GM21529 (cell line): ENCODE data around the gene HAPSTR1.
"Not testable (repeated sequence)": the region's sequence is repeated elsewhere in the genome, so short reads cannot be mapped to it uniquely, and the experiment has no call there.

Experiments used
- ATAC-seq: cut with Tn5 transposase; IDR thresholded peaks from one replicate; pipeline ENCODE4 v1.9.1; 2021; ENCODE audit not compliant: unreplicated experiment

The HAPSTR1 gene

DNA sequence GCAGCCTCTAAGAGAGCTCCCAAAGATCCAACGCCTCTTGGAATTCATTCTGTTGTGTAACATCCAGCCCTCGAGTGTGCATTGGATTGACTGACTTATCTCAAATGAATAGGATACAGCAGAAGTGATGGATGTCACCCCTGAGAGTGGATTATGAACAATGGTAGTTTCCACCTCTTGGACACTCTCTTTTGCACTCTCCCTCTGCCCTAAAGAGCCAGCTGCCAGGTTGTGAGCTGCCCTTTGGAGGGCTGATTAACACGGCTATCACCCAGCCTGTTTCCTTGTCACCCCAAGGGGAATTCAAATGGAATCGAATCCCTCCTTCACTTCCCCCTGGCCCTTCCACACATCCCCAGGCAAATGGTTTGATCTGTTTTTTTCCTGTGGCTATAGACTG lies 21.2 kb upstream of the HAPSTR1 start:
- no peak for ATAC-seq

DNA sequence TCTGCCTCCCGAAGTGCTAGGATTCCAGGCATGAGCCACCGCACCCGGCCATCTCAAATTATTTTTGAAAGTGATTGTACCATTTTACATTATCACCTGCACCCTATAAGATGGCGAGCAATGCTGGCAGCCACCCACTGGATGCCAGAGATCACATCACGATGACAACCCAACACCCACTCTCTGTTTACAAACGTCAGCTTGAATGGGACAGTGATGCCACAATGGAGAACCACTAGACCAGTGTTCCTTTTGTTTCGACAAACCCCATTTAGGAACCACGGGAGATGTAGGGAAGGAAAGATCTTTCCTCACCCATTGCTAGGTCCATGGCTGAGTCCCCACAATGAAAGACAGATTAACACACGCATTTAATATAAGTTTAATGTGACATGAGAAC lies 20.1 kb upstream of the HAPSTR1 start:
- ATAC-seq, result no peak

DNA sequence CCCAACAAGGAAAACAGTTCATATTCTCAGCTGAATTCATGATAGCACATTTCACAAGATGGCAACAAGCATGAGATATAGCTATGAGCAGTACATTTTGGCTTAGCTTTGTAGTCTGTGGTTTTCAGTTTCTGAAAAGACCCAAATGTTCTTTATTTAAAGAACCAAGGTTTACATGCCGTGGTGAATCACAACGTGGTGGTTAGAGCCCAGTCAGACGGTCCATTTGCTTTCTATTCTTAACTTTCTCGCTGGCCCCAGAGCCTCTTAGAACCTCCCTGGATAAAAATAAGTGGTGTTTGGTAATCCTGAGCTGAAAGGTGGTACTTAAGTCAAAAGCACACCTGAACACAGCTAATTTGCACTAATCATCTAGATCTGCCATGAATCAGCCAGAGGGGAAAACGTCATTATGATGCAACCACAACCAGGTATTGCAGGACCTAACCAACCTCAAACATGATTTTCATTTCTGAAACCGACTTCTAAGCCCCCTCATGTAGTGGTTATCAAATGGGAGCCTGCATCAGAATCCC lies 18.6 kb upstream of the HAPSTR1 start:
- ATAC-seq, result no peak

DNA sequence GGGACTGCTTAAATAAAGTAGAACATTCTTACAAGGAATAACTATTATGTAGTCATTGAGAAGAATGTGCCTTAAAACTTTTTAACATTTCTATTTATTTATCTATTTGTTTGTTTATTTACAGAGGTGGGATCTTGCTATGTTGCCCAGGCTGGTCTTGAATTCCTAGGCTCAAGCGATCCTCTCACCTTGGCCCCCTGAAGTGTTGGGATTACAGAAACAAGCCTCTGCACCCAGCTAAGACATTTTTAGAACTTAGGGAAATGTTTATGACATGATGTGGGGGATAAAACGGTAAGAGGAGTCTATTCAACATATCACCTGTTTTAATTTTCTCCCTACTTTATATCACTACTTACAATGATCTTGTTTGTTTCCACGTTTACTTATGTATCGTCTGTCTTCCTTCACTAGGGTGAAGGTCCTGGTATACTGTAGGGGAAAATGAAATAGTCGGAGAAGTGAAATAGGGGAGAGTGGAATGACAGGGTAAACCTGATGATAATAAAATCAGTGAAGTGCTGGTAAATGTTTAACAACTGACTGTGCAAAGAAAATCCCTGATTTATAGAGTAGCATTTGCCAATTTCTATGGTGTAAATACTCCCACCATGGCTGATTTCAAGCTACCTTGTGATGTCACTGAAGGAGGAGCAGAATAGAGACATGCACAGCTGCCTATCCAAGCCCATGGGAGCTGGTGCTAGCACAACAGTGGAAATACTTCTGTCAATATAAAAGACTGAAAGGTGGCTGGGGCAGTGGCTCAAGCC lies 16.0 kb upstream of the HAPSTR1 start:
- ATAC-seq, result no peak

DNA sequence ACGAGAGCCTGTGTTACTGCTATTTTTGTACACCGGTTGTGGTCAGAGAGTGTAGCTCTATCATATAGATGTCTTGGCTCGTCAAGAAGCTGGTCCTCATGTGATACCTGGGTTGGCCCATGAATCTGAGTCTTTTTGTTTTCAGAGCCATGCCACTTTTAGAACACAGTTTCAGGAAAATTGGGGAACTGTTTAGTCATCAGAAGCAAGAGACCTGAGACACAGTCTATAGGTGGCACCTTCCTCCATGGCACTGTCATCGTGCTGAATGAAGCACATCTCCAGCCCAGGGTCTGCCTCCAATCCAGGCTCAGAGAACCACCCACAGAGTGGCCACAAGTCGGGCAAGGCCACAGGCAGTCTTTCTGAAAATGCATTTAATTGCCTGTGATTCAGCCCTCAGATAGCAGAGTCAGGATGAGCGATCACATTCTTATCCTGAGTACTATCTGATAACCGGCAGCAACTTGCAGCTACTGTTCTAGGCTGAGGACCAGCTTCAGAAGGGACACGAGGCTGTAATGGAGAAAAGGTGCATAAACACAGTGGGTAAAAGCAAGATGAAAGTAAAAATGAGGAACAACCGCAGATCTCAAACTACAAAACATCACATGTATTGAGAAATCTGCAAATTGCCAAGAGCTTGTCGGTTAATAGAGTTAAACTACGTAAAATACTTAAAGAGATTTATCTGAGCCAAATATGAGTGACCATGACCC lies 14.2 kb upstream of the HAPSTR1 start:
- ATAC-seq, result no peak

DNA sequence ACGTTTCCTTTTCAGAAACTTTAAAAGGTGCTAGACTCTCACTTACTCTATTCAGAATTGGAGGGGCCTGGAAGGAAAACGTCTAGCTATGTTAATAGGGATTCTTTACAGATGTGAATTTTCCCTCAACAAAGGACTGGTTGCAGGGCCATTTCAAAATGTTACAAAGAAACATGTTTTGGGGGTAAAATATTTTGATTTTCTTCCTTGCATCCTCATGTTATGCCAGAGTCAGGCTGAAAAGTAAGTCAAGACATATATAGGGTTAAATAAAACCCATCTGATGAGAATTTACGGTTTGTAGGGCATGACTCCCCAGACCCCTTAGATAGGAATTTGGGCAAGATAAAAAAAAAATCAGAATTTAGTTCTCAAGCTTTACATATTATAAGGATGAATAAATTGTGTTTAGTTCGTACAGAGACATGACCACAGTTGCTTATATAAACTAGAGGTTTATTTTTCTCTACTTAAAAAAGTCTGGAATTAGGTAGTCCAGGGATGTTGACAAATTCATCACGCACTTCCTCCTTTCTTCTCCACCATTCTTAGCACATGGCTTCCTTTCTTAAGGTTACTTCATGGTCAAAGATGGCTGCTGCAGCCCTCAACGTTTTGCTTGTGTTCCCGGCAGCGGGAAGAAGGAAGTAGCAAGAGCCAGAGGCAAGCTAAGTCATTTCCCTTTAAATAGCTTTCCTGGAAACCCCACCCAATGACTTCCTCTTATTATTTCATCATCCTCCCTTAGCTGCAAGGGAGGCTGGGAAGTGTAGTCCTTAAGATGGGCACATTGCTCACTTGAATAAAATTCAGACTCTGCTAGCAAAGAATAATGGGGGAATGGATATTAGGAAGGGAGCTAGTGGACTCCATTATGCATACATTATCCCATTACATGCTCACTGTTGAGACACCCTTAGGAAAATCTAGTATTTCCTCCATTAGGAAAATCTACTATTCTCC lies 12.7 kb upstream of the HAPSTR1 start:
- ATAC-seq, result peak; percentile 69

DNA sequence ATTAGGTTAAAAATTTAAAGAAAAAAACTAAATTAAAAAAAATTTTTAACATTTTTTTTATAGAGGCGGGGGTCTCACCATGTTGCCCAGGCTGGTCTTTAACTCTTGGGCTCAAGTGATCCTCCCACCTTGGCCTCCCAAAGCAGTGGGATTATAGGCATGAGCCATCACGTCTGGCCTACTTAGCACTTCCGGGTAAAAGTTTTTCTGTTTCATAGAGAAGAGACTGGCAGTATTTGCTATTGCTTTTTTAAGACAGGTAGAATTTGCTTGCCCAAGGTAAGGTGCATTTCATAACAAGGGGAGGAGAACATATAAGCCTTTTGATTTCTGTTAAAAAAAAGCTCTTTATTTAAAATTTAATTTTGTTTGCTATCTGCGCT lies 12.0 kb upstream of the HAPSTR1 start:
- no peak for ATAC-seq

DNA sequence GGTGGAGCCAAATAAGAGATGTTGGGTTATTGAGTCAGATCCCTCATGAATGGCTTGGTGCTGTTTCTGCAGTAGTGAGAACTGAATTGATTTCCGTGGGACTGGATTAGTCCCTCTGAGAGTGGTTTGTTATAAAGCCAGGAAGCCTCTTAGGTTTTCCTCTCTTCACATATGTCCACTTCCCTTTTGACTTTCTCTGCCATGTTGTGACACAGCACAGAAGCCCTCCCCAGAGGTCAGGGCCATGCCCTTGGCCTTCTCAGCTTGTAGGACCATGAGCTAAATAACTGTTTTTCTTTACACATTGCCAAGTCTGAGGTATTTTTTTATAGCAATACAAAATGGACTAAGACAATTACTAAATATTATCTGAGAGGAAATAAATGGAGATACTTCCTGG lies 10.3 kb upstream of the HAPSTR1 start:
- ATAC-seq, result no peak

DNA sequence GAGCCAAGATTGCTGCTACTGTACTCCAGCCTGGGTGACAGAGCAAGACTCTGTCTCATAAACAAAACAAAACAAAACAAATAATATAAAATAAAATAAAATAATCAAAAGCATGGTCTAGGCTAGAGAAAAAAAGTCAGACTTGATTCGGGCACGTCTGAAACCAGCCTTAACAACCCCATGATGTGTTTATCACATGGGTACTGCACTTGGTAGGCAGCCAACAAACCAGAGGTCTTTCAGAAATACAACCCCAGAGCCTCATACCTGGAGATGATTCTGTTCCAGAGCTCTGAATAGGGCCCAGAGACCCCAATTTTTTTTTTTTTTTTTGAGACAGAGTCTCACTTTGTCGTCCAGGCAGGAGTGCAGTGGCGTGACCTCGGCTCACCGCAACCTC lies 9.6 kb upstream of the HAPSTR1 start:
- no peak for ATAC-seq

DNA sequence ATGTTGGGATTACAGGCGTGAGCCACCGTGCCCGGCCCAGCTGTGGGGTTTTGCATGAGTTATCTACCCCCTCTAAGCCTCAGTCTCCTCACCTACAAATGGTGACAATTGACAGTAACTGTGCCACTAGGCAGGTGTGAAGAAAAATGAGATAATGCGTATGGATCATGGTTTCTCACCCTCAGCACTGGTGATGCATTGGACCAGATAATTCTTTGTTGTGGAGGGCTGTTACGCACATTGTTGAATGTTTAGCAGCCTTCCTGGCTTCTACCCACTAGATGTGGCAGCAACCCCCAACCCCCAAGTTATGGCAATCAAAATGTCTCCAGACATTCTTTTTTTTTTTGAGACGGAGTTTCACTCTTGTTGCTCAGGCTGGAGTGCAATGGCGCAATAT lies 9.0 kb upstream of the HAPSTR1 start:
- ATAC-seq, result no peak

DNA sequence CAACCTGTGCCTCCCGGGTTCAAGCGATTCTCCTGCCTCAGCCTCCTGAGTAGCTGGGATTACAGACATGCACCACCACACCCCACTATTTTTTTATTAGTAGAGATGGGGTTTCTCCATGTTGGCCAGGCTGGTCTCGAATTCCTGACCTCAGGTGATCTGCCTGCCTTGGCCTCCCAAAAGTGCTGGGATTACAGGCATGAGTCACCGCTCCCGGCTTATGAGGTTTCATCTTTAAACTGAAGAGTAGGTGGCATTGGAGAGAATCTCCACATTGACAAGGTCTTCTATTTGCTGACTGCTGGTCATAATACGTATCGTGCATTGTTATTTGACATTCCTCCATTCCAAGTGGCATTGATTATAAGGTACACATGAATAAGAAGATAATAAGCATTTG lies 3.7 kb upstream of the HAPSTR1 start:
- ATAC-seq, result not testable (repeated sequence)

DNA sequence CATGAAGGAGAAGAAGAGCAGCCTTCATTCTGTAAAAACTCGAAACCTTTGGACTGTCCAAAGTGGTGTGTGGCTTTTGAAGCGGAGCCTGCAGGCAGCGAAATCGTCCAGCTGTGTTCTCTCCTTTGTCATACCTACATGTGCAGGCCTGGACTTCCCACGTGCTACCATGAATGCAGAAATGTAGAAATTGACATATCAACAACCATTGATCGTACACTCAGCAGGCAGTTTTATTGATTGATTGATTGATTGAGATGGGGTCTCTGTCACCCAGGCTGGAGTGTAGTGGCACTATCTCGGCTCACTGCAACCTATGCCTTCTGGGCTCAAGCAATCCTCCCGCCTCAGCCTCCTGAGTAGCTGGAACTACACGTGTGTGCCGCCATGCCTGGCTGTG lies 2.6 kb upstream of the HAPSTR1 start:
- ATAC-seq, result no peak

DNA sequence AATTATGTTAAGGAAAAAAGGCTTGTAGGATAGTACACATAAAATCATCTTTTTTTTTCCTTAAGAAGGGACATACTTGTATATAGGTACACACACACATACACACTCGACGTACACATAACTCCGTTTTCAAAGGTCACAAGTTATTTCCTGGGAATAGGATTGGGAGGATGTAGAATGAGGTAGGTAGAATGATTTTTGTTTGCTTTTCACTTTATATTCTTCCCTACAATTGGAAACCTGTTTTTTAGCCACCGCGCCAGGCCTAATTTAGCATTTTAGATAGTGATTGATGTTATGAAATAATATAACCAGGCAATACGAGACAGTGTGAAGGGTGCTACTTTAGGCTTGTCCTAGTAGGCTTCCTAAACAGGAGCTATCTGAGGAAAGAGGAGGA lies 1.8 kb upstream of the HAPSTR1 start:
- no peak for ATAC-seq

DNA sequence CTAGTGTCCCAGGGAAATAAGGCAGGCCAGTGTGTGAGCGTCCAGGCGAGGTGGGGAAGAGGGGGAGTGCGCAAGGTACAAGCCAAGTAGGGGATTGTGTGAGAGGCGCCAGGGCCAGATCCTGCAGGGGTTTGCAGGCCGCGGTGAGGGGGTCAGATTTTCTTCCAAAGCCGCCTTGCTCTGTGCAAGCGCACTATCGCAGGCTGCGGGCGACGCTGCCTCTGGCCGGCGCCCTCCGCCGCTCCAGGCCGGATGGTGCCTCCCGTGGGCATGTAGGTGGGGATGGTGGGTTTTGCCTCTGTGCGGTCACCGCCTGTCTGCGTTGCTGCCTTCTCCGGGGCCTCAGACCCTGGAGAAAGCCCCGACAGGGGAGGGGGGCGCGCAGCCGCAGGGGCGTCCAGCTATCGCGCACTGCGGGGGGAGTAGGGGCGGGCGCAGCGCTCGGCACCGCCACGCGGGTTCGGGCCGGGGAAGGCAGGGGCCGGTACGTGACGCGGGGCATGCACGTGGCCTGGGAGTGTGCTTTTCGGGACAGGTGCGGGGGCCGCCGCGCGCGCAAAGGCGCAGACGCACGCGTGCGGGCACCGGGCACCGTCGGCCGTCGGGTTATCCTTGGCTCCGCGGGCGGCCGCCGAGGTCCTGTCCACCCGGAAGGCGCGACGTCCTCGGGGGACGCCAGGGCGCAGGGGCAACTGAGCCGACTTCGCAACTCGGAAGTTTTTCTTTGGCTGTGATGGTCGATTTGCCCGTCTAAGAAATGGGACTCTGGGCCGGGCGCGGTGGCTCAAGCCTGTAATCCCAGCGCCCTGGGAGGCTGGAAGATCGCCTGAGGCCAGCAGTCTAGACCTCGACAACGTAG lies 1.1 kb upstream of the HAPSTR1 start:
- no peak for ATAC-seq

DNA sequence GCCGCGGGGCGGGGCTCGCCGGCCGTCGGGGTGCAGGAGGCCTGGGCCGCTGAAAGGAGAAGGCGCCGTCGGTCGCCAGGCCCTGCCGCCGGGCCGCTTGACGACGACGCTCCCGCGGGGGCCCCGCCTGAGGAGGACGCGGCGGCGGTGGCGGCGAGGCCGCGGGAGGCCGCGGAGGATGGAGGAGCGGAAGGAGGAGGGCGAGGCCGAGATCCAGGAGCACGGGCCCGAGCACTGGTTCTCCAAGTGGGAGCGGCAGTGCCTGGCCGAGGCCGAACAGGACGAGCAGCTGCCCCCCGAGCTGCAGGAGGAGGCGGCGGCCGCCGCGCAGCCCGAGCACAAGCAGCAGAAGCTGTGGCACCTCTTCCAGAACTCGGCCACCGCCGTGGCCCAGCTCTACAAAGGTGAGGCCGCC lies 430 bp downstream of the HAPSTR1 start:
- peak; percentile 19 for ATAC-seq

DNA sequence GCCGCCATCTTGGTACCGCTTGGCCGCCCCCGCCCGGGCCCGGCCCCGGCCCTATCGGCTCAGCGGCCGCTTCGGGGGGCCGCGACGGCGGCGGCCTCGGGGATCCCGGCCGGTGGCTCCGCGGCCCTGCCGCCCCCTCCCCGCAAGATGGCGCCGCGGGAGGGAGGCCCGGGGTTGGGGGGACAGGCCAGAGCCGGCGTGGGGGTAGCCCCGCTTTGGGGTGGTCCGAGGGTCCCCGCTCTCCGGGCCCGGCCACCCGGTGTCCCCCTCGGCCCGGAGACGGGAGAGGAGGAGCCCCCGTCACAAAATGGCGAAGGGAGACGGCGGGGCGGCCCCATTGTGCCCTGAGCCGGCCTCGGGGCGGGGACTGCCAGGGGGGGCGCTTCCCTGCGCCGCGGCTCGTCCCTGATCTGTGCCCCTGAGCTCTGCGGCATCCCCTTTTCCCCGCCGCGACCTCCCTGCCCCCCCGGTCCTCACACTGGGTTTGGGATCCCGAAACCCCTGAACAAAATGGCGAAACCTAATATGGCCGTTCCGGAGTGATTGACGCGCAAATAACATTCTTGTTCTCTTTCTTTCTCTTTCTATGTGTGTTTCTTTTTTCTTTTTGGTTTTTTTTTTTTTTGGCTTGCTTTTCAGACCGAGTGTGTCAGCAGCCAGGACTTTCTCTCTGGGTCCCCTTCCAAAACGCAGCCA lies 986 bp downstream of the HAPSTR1 start:
- peak; percentile 8 for ATAC-seq

DNA sequence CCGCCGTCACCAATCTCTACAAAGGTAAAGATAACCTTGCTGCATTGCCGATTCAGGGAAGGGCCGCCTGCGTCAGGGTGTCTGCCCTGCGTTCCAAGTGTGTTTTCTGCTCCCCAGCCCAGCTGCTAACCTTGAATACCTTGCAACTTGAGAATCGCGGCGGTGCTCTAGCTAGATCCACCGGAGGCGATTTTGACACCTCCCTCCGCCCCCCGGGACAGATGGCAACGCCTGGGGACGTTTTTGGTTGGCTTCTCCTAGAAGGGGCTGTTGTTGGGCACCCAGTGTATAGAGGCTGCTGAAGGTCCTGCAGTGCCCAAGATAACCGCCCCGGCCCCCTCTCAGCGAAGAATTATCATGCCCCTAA lies 1.5 kb downstream of the HAPSTR1 start:
- no peak for ATAC-seq

DNA sequence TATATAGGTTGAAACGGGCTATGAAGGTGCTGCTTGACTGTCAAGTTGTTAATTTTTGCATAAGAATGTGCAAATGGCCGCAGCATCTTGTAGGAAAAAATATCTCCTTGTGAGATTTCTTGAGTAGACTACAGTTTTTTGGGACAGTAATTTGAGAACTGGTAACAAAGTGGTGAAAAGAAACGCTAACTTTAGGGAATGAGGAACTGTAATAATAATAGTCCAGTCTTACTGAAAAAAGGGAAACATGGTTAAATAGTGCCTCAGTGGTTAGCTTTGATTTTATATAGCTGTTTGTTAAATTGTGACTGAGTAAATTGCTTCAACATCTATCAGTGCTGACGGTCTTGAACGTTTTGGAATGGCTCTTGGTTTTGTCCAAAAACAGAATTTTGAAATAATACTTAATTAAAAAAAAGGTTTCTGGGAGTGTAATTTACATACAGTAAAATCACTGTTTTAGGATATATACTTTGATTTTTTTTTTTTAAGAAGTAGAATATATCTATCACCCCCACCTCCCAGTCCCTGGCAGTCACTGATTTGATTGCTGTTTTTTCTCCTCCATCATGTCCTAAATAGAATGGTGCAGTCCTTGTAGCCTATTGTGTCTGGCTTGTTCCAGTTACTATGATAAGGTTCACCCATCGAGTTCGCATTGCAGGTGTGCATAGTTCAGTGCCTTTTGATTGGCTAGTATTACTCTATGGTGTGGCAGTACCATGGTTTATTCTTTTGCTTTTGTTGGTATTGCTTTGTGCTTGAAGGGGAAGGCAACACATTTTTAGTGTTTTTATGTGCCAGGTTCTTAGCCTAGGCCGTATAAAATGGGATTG lies 2.8 kb downstream of the HAPSTR1 start:
- no peak for ATAC-seq

DNA sequence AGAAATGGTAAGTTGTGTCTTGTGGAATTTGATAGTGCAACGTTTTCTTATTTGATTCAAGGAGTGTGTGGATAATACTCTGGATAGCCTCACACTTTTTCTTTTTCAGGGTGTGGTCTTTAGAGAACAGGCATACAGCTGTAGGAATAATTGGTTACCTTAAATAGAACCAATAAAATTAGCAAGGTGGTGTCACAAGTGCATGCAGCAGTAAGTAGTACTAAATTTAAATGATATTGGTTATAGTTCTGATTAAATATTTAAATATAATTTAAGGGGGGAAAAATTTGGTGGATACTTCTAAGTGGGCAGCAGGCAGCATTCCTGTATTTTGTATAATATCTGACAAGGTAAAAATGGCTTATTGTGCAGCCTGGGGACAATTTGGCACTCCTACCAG lies 3.7 kb downstream of the HAPSTR1 start:
- ATAC-seq, result no peak
